ENCODE measurements around the gene KRTAP10-6. TPM values are rescaled to one million over a fixed set of nuclear protein-coding genes. Genes with fewer than 3 reads are reported as not detected.

The KRTAP10-6 gene
- total and polyA plus RNA-seq, 2 of the 8 experiments (the other 6 are each of a cell fraction or from before 2014, with no cell fraction given): 0.12 TPM; not detected in 1

DNA sequence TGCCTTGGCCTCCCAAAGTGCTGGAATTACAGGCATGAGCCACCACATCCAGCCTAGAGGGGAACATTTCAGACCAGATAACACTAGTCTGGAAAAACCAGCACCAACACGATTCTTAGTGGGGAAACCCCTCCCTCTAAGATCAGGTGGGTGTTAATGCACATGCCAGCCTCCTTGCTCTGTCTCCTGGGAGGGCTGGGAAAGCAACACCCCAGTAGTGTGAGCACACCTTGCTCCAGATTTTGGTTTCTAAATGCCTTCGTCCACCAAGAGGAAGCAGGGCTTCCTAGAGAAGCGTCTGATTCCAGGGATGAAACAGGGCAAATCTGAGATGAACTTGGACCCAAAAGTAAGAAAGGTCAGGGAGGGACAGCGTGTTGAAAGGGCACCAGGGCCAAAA is 21.0 kb downstream of the KRTAP10-6 start:
- no peaks in the 10 kb centered on the region for H3K36me3 ChIP-seq (ENCODE audit: control insufficient read depth in 2 of 4, insufficient read depth in 4 of 4, low read length in 3 of 4)
- H2BK20ac ChIP-seq (ENCODE audit: low read length): no peak overlapping the region
- H2BK12ac ChIP-seq (ENCODE audit: low read depth, low read length): no peak overlapping the region
- no peaks in the 10 kb centered on the region for H3K79me2 ChIP-seq (ENCODE audit: control insufficient read depth in 1 of 2, insufficient read depth in 2 of 2, low read length in 2 of 2)
- no peak overlapping the region for H3K4me2 ChIP-seq (ENCODE audit: insufficient read depth in 1 of 2, low read depth in 2 of 2, low read length in 2 of 2)
- no peaks in the 10 kb centered on the region for H4K20me1 ChIP-seq (replicated peaks in 1 of 2; ENCODE audit: control insufficient read depth in 1 of 2, insufficient read depth in 2 of 2, low read length in 2 of 2)
- H3K79me1 ChIP-seq (ENCODE audit: low read depth, low read length): no peaks in the 10 kb centered on the region
- FAIRE-seq (no peak), DNase-seq (ENCODE audit: low read depth in 1 of 2, low spot score in 2 of 2) (no peak)
- no peak overlapping the region for H3K4ac ChIP-seq (replicated peaks; ENCODE audit: insufficient read length, low read depth, low read length)
- no peak overlapping the region for H3K18ac ChIP-seq (ENCODE audit: extremely low read depth, low read length)
- no peak overlapping the region for H2BK15ac ChIP-seq (ENCODE audit: low read length)
- H3K27me3 ChIP-seq (replicated peaks in 1 of 4; ENCODE audit: control insufficient read depth in 3 of 4, extremely low read depth in 1 of 4, insufficient read depth in 3 of 4, low read length in 3 of 4): no peaks in the 10 kb centered on the region; a peak in 1 of 7 replicates
- H3K27ac ChIP-seq (ENCODE audit: low read depth, low read length): no peak overlapping the region
- H3K4me3 ChIP-seq (ENCODE audit: extremely low read depth in 1 of 4, insufficient read depth in 2 of 4, low read depth in 3 of 4, low read length in 4 of 4): no peak overlapping the region
- POLR2A ChIA-PET (ENCODE audit: partially characterized antibody): interaction anchor here (1.1 kb wide), 1 partner anchor 21 kb away, joined by 4 read pairs; no protein-coding TSS in a partner anchor
- H4K91ac ChIP-seq (replicated peaks; ENCODE audit: insufficient read length, low read length): no peak overlapping the region
- H3K9ac ChIP-seq (replicated peaks in 1 of 4; ENCODE audit: extremely low read depth in 1 of 4, low read depth in 3 of 4, low read length in 3 of 4): no peak overlapping the region
- 73% methylated on average over 4 of the region's 4 CpGs; no CpG with 5 or more reads in 1 of the 2 experiments for WGBS, 2 experiments (ENCODE audit: extremely low coverage in 1 of 2, insufficient coverage in 1 of 2, insufficient read length in 1 of 2, insufficient replicate concordance in 2 of 2, low coverage in 1 of 2, low lambda C conversion rate in 2 of 2, missing lambda C conversion rate in 1 of 2)
- no peak overlapping the region for H2BK5ac ChIP-seq (ENCODE audit: low read depth, low read length)
- H3K9me3 ChIP-seq (ENCODE audit: insufficient read depth in 2 of 2, low read depth in 1 of 2, low read length in 1 of 2): peaks cover 7 to 13% of the 10 kb centered on the region in 2 experiments; a peak in 3 of 4 replicates
- no peak overlapping the region for H4K5ac ChIP-seq (ENCODE audit: insufficient read length, low read depth, low read length)
- H2BK120ac ChIP-seq (replicated peaks; ENCODE audit: low read depth, low read length): no peak overlapping the region
- no peaks in the 10 kb centered on the region; the same call in 1 of the 2 replicates for H3K23me2 ChIP-seq (ENCODE audit: low read depth, low read length)
- H3K56ac ChIP-seq (replicated peaks; ENCODE audit: insufficient read length, low read depth, low read length): no peak overlapping the region
- CTCF ChIA-PET (ENCODE audit: partially characterized antibody): interaction anchor here (0.9 to 1.1 kb wide), 2 partner anchors 18 to 116 kb away, joined by 3 read pairs; no protein-coding TSS in a partner anchor
- no peak overlapping the region for H3K14ac ChIP-seq (ENCODE audit: insufficient read length)
- no peak overlapping the region for H2AFZ ChIP-seq (ENCODE audit: low read length)
- no peak overlapping the region; the same call in 1 of the 2 replicates for H4K8ac ChIP-seq (ENCODE audit: extremely low read depth, insufficient read depth, low read length)
- H3K23ac ChIP-seq (ENCODE audit: insufficient read length): no peak overlapping the region
- H2AK5ac ChIP-seq (ENCODE audit: low read depth, low read length): no peak overlapping the region
- peaks cover 0 to 11% (median 0%) of the 10 kb centered on the region in 4 experiments; a peak in 1 of 7 replicates for H3K4me1 ChIP-seq (replicated peaks in 1 of 4; ENCODE audit: control insufficient read depth in 3 of 4, insufficient read depth in 4 of 4, low read length in 3 of 4)
- TF ChIP-seq TAF1 (IDR thresholded peaks at IDR 0.05; ENCODE audit: low read depth, low read length) (no peak), JUND (IDR thresholded peaks at IDR 0.05; ENCODE audit: low read length) (no peak), FOSL1 (IDR thresholded peaks at IDR 0.05; ENCODE audit: insufficient read depth, low read depth, low read length) (no peak), SIX5 (IDR thresholded peaks at IDR 0.05; ENCODE audit: low read depth, low read length) (no peak), NRF1 (IDR thresholded peaks at IDR 0.05; ENCODE audit: low read depth, low read length) (no peak), TBP (IDR thresholded peaks at IDR 0.05; ENCODE audit: low read depth, low read length) (no peak), RNF2 (IDR thresholded peaks at IDR 0.05; ENCODE audit: borderline replicate concordance, low read depth, low read length, missing control alignments, poor library complexity, severe bottlenecking) (no peak), GTF2F1 (IDR thresholded peaks at IDR 0.05; ENCODE audit: borderline replicate concordance, low read depth, low read length) (no peak), EGR1 (IDR thresholded peaks at IDR 0.05; ENCODE audit: borderline replicate concordance, low read depth, low read length) (no peak), SP2 (IDR thresholded peaks at IDR 0.05; ENCODE audit: low read length) (no peak), GABPA (IDR thresholded peaks at IDR 0.05; ENCODE audit: borderline replicate concordance, insufficient read depth, low read length) (no peak)
- TF ChIP-seq, protein P1, sequence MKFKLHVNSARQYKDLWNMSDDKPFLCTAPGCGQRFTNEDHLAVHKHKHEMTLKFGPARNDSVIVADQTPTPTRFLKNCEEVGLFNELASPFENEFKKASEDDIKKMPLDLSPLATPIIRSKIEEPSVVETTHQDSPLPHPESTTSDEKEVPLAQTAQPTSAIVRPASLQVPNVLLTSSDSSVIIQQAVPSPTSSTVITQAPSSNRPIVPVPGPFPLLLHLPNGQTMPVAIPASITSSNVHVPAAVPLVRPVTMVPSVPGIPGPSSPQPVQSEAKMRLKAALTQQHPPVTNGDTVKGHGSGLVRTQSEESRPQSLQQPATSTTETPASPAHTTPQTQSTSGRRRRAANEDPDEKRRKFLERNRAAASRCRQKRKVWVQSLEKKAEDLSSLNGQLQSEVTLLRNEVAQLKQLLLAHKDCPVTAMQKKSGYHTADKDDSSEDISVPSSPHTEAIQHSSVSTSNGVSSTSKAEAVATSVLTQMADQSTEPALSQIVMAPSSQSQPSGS (IDR thresholded peaks at IDR 0.05; ENCODE audit: low read length): no peak
